A204.1 (cell line): Measurements from ENCODE around the gene F13B.
A peak's percentile ranks its signal among the peaks of the same experiment; 100 is the strongest.
"Not testable (repeated sequence)": the region's sequence is repeated elsewhere in the genome, so short reads cannot be mapped to it uniquely, and the experiment has no call there.

Source experiments
- FAIRE-seq: peaks from 2 replicates; lab custom pipeline; 2012; peaks lifted over from hg19 to GRCh38; lab: Jason Lieb, UNC

Gene F13B

GRCh38 chr1:197042676-197043341, 24.3 kb downstream of the F13B start:
- FAIRE-seq: no peak

- FAIRE-seq: no peak
Measured at GRCh38 chr1:197041486-197042353, 25.3 kb downstream of the F13B start.

- no peak for FAIRE-seq
Measured at GRCh38 chr1:197036861-197037260, 30.2 kb downstream of the F13B start.

GRCh38 chr1:197034631-197035339, 32.3 kb downstream of the F13B start:
- not testable (repeated sequence) for FAIRE-seq

- no peak for FAIRE-seq
Measured at GRCh38 chr1:197029749-197030148, 37.3 kb downstream of the F13B start.

GRCh38 chr1:197027359-197027758, 39.7 kb downstream of the F13B start:
- no peak for FAIRE-seq

- no peak for FAIRE-seq
Measured at GRCh38 chr1:197024460-197024859, 42.6 kb downstream of the F13B start.

- no peak for FAIRE-seq
Measured at GRCh38 chr1:197021716-197022115, 45.3 kb downstream of the F13B start.

GRCh38 chr1:197017558-197018146, 49.4 kb downstream of the F13B start:
- no peak for FAIRE-seq

GRCh38 chr1:197016751-197017150, 50.3 kb downstream of the F13B start:
- no peak for FAIRE-seq

GRCh38 chr1:197013234-197013633, 53.8 kb downstream of the F13B start:
- FAIRE-seq: no peak

- no peak for FAIRE-seq
Measured at GRCh38 chr1:197011614-197012013, 55.4 kb downstream of the F13B start.

- FAIRE-seq: no peak
Measured at GRCh38 chr1:197008861-197009260, 58.2 kb downstream of the F13B start.

GRCh38 chr1:197003132-197003531, 63.9 kb downstream of the F13B start:
- no peak for FAIRE-seq

GRCh38 chr1:197001828-197002227, 65.2 kb downstream of the F13B start:
- FAIRE-seq: peak; percentile 41

GRCh38 chr1:196997423-196997822, 69.6 kb downstream of the F13B start:
- no peak for FAIRE-seq

- FAIRE-seq: no peak
Measured at GRCh38 chr1:196993916-196994315, 73.1 kb downstream of the F13B start.

- FAIRE-seq: not testable (repeated sequence)
Measured at GRCh38 chr1:196991919-196992651, 75.0 kb downstream of the F13B start.
